ENCODE data around the gene GBX1.

The GBX1 gene

GRCh38 chr7:151125470-151125845 lies 42.0 kb downstream of the GBX1 start:
- no peak for DNase-seq

GRCh38 chr7:151124899-151125399 lies 42.5 kb downstream of the GBX1 start:
- no peak for DNase-seq

DNA sequence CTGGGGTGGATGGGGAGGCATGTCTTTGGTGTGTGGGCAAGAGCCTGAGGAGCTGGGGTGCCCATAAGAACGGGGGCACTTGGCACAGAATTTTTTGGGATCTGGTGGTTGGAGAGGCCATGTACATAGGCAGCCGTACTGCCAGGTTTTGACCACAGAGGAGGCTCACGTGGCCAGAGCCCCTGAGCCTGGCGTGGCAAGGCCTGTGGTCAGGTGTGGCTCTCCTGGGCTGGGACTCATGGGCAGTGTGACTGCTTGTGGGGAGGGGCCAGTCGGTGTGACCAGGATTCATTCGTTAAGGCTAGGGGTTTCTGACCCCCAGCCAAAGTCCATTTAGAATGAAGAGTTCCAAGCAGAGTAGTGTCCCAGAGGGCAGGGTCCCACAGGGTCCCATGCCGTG lies 43.0 kb downstream of the GBX1 start:
- no peak for DNase-seq

GRCh38 chr7:151123822-151124464 lies 43.6 kb downstream of the GBX1 start:
- peak; percentile 85 to 89 for DNase-seq

DNA sequence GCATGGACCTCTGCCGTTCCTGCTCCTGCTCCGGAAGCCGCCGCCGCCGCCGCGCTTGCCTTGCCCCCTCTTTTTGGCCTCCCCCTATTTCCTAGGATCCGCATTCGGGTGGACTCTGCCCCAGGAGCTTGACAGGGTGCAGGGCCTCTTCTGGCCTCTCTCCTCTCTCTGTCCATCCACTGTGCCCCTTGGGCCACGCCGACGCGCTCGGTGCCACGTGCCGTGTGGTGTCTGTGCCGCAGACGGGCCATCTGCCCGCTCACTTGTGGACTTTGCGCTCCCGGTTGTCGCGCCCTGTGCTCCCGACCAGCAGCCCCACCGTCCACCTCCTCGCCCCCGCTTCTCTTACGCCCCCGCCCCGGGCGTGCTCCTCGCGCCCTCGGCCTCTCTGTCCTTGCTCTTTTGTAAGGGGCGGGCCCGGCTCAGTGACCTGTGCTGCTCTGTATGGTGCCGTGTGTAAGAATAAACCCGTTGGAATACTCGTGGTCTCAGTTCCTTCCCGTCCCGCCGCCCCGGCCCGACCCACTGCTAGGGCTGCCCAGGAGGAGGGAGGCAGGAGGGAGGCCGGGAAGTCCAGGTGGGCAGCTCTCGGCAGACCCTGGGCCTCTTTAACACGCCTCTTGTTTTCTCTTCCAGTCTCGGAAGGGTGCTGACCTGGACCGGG lies 44.2 kb downstream of the GBX1 start:
- no peak for DNase-seq

DNA sequence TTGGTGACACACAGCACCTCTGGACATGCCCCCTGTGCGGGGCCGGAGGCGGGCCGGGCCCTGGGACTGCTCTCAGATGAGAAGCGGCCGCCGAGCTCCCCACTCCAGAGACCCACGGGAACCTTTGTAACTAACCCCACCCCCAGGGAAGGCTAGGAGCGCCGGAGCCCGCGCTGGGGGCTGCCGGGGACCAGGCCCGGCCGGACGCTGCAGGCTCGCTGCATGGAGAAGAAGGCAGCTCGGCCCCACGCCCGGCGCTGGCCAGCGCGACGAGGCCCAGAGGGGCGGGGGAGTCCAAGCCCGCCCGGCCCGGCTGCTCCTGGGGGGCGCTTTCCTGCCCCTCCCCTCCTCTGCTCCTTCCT lies 44.7 kb downstream of the GBX1 start:
- DNase-seq: no peak

DNA sequence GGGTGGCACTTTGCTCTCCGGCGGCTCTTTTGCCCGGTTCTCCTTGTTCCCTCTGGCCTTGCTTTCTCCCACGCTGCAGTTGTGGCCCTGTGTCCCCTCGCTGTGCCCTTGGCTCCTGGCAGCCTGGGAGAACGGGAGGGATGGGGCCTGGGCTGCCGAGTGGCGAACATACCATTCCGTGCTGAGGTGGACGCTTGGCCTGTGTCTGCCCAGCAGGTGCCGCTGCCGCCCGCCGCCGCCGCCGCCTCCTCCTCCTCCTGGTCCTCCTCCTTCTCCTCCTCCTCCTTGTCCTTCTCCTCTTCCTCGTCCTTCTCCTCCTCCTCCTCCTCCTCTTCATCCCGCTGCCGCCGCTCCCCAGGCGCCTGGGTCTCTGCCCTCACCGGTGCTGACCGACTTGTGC lies 45.2 kb downstream of the GBX1 start:
- DNase-seq: no peak

- DNase-seq: no peak
Observed at GRCh38 chr7:151121380-151122170, 45.9 kb downstream of the GBX1 start.

DNA sequence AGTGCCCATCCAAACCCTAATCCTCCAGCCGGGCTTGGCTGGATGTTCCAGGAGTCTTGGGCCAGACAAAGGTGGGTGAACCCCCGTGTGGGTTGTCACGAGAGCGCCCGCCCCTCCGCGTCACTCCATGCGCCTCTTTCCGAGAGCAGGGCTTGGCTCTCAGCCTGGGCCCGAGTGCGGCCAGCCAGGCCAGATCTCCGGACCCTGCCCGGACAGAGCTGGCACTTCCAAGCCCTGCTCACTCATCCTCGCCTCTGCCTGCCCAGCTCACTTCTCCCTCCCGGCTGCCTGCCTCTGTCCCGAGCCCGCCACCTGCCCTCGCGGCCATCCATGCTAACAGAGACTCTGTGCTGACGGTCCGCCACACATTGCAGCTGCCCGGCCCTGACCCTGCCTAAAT lies 46.6 kb downstream of the GBX1 start:
- no peak for DNase-seq

DNA sequence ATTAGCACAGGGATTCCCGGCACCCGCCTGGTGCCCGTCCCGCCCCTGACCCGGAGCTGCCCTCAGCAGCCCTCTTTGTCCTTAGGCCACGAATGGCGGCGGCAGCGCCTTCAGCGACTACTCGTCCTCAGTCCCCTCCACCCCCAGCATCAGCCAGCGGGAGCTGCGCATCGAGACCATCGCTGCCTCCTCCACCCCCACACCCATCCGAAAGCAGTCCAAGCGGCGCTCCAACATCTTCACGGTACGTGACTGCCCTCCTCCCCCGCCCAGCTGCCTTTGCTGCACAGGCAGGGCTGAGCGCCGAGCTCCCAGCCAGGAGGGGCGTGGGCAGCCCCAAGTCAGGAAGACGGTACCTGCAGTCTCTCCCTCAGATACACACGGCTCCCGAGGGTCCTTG lies 47.6 kb downstream of the GBX1 start:
- DNase-seq: no peak

DNA sequence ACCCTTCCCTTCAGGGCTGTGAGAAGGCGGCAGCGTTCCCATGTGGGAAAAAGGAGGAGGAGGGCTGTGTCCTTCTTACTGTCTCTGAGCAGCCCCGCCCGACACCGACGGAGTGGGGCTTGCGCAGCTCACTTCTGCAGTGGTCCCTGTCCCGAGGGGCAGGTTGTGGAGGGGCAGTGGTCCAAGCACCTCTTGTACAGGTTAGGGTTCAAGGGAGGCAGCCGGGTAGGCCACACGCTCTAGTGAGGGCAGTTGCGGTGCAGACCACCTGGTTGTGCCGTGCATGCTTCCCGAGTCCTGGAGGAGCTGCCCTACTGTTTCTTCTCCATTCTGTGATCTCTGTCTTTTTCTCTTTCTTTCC lies 48.5 kb downstream of the GBX1 start:
- no peak for DNase-seq

DNA sequence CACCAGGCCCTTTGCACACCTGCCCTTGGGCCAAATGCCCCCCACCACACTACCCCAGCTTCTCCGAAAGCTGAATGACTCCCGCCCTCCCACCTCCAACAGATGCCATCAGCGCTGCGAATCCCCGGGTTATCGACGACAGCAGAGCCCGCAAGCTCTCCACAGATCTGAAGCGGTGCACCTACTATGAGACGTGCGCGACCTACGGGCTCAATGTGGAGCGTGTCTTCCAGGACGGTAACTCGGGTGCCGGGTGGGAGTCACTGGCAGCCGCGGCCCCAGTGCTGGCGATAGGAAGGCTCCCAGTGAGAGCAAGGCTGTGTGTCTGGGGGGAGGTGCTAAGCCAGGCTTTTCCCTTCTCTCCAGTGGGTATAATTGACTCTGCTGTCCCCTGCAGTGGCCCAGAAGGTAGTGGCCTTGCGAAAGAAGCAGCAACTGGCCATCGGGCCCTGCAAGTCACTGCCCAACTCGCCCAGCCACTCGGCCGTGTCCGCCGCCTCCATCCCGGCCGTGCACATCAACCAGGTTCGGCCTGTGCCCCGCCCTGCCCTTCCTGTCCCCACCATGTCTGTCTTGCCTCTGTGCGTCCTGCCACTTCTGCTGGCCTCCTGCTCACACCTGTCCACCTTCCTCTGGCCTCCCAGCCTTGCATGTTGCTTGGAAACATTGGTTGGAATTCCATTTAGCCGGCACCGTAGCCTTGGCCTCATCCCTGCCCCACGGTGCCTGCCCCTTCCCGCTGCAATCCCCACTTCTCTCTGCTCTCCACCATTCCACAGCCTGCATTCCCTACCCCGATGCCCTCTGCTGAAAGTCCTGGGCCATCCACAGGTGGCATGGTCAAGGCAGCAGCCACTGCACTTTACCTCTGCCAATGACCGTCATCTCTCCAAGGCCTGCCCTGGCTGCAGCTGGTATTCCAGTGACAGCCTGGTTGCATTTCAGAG lies 49.1 kb downstream of the GBX1 start:
- DNase-seq: no peak

GRCh38 chr7:151117565-151117964 lies 49.9 kb downstream of the GBX1 start:
- peak in 1 of 2 experiments; percentile 35 for DNase-seq

GRCh38 chr7:151116603-151117440 lies 50.7 kb downstream of the GBX1 start:
- DNase-seq: no peak

GRCh38 chr7:151115836-151116418 lies 51.6 kb downstream of the GBX1 start:
- no peak for DNase-seq

- peak; percentile 44 to 59 for DNase-seq
Observed at GRCh38 chr7:151115121-151115835, 52.2 kb downstream of the GBX1 start.

DNA sequence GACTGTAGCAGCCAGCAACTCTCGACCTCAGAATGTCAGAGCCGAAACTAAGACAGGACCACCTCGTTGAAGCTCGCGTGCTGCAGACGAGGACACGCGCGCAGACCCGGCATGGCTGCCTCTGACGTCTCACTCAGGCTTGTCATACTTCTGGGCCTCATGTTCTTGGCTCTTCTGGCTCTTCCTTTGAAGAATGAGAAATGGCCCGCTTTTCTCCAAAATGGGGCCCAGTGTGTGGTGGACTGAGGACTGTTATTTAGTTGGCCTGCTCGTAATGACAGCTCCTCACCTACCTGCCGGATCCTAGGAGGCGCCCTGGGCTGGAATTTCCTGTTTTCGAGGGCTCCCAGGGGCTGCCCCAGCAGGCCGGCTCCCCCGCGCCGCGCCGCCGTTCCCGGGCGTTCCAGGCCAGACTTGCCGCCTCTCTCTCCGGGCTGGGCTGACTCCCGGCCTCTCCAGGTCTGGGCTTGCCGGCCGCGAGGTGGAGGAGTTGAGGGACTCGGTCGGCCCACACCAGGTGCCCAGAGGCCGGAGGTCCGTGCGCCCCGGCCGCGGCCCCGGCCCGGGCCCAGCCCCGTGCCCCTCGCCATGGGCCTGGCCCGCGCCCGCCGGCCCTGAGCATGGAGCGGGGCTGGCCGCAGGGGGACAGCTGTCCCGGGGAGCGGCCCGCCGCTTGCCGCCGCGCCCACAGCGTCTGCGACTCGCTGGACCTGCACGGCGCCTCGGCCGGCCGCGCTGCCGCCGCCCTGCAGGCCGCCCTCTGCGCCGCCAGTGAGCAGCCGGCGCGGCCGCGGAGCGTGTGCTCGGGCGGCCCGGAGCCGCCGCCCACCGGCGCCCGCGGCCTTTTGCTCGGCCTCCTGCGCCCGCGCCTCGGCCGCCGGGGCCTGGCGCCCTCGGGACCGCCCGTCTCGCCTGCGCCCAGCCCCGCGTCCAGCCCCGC lies 53.1 kb downstream of the GBX1 start:
- no peak for DNase-seq

- DNase-seq: no peak
Observed at GRCh38 chr7:151113344-151114150, 53.9 kb downstream of the GBX1 start.

Data from activated T-cell treated with anti-CD3 and anti-CD28 coated beads, Interleukin-2, amount 50 U/mL, for 48 hours (primary cell).